Measurements from ENCODE around the gene RAB2B. TPM values are rescaled to one million over a fixed set of nuclear protein-coding genes. Genes with fewer than 3 reads are reported as not detected.

The RAB2B gene
- total RNA-seq, 4 donors from 2014 or later, result 26.2 to 41.0 (median 28.3) TPM

GRCh38 chr14:21440859-21441258 lies 35.9 kb downstream of the RAB2B start:
- H3K4me1 ChIP-seq, result peaks cover 9 to 21% (median 16%) of the 10 kb centered on the region in 4 donors
- TF ChIP-seq, protein P1, sequence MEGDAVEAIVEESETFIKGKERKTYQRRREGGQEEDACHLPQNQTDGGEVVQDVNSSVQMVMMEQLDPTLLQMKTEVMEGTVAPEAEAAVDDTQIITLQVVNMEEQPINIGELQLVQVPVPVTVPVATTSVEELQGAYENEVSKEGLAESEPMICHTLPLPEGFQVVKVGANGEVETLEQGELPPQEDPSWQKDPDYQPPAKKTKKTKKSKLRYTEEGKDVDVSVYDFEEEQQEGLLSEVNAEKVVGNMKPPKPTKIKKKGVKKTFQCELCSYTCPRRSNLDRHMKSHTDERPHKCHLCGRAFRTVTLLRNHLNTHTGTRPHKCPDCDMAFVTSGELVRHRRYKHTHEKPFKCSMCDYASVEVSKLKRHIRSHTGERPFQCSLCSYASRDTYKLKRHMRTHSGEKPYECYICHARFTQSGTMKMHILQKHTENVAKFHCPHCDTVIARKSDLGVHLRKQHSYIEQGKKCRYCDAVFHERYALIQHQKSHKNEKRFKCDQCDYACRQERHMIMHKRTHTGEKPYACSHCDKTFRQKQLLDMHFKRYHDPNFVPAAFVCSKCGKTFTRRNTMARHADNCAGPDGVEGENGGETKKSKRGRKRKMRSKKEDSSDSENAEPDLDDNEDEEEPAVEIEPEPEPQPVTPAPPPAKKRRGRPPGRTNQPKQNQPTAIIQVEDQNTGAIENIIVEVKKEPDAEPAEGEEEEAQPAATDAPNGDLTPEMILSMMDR (IDR thresholded peaks at IDR 0.05), result no peak
- TF ChIP-seq POLR2A (IDR thresholded peaks at IDR 0.05; ENCODE audit: low read depth) (no peak), POLR2AphosphoS5 (IDR thresholded peaks at IDR 0.05) (no peak), EP300 (IDR thresholded peaks at IDR 0.05) (no peak)
- intact Hi-C loops (cut with DNase I), result no loop called here

DNA sequence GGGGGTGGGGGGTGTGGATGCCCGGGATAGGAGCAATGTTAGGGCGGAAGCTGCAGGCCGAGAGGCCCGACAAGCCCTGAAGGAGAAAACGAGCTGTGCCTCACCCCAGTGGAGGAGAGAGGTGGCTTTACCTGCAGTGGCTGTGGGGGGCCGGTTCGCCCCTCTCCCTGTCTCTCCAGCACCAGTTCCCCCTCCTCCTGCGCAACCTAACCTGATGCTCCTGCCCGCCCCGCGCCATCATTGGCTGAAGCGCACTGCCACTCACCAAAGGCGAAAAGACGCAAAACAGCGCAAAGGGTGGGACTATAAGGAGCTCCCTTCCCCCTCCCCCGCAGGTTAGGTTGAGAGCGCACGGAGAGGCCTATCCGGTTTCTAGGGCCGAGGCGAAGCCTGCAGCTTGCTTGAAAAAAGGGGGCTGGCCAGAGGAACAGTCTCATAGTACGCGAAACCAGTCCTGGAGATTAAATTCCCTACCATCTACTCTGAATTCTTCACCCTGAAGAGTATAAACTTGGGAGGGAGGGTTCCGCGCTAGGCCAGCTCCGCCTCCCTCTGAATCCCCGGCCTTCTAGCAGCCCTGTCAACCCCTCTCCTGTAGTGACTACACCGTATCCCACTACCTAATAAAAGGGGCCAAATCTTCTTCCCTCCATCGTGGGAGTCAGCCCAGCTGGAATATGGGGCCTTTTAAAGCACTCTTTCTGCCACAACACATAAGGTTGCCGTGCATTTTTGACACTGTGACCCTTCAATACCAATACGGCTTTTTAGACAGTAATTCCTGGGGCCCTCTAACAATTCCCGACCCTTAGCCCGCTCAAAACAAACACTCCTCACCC lies 39.5 kb downstream of the RAB2B start:
- H3K27ac ChIP-seq (replicated peaks in 1 of 4), result peak overlapping the region; percentile 84 to 90 (median 88)
- H3K9me3 ChIP-seq, result no peaks in the 10 kb centered on the region
- peaks cover 12 to 33% (median 27%) of the 10 kb centered on the region in 4 donors for H3K4me1 ChIP-seq
- H3K4me3 ChIP-seq, result peak overlapping the region; percentile 86 to 95 (median 88)
- no peaks in the 10 kb centered on the region for H3K27me3 ChIP-seq
- WGBS, result 6% methylated on average over 24 of the region's 33 CpGs
- intact Hi-C loops (cut with DNase I), result loop anchor here (2.0 kb wide), 1 partner anchor 18 kb away; no protein-coding TSS in a partner anchor
- peak; percentile 99 for DNase-seq (ENCODE audit: extremely low spot score)
- H3K36me3 ChIP-seq, result no peaks in the 10 kb centered on the region
- TF ChIP-seq, protein P1 (IDR thresholded peaks at IDR 0.05), result no peak
- peak; percentile 90 for TF ChIP-seq POLR2AphosphoS5 (IDR thresholded peaks at IDR 0.05)
- no peak for TF ChIP-seq POLR2A (IDR thresholded peaks at IDR 0.05; ENCODE audit: low read depth)
- no peak for TF ChIP-seq EP300 (IDR thresholded peaks at IDR 0.05)

More at GRCh38 chr14:21440859-21441258, 35.9 kb downstream of the RAB2B start:
- no peaks in the 10 kb centered on the region for H3K36me3 ChIP-seq
- no peaks in the 10 kb centered on the region for H3K27me3 ChIP-seq
- no peak overlapping the region for H3K4me3 ChIP-seq
- H3K9me3 ChIP-seq, result no peaks in the 10 kb centered on the region
- DNase-seq (ENCODE audit: extremely low spot score), result no peak
- H3K27ac ChIP-seq (replicated peaks in 1 of 4), result no peak overlapping the region

- no peak for DNase-seq (ENCODE audit: extremely low spot score)
- TF ChIP-seq EP300 (IDR thresholded peaks at IDR 0.05) (no peak), POLR2AphosphoS5 (IDR thresholded peaks at IDR 0.05) (no peak), POLR2A (IDR thresholded peaks at IDR 0.05; ENCODE audit: low read depth) (no peak)
- Histone ChIP-seq H3K4me1 (peaks cover 12 to 33% (median 27%) of the 10 kb centered on the region in 4 donors), H3K4me3 (peak overlapping the region; percentile 86 to 95 (median 88)), H3K9me3 (no peaks in the 10 kb centered on the region), H3K27me3 (no peaks in the 10 kb centered on the region), H3K27ac (replicated peaks in 1 of 4) (peak overlapping the region; percentile 84 to 90 (median 88)), H3K36me3 (peaks cover 0 to 2% (median 1%) of the 10 kb centered on the region in 4 donors)
- intact Hi-C loops (cut with DNase I), result loop anchor here (2.0 kb wide), 1 partner anchor 18 kb away; no protein-coding TSS in a partner anchor
- WGBS, result under 1% methylated on average over 11 of the region's 11 CpGs
These were observed 40.1 kb downstream of the RAB2B start for GRCh38 chr14:21436567-21437062.

DNA sequence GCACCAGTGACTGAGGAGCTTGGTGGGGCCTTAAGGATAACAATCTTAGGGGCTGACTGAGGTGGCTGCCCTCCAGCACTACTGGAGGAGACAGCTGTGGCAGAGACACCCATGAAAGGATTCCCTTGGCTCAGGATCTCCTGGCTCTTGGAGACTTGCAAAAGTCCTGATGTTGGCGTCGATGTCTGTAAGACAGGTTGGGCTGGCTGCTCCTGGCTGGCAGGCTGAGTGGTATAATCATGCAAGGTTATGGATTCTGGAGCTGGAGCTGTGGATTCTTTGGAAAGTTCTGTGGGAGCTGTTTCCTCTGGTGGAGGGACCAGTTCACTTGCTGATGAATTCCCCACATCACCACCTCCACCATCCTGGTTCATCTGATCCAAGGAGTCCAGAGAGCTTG lies 45.6 kb downstream of the RAB2B start:
- DNase-seq (ENCODE audit: extremely low spot score), result no peak
- H3K36me3 ChIP-seq, result peaks cover 41 to 57% (median 54%) of the 10 kb centered on the region in 4 donors
- no peaks in the 10 kb centered on the region for H3K9me3 ChIP-seq
- H3K27me3 ChIP-seq, result no peaks in the 10 kb centered on the region
- intact Hi-C loops (cut with DNase I), result no loop called here
- WGBS, result 100% methylated on average over 2 of the region's 2 CpGs
- H3K4me1 ChIP-seq, result peaks cover 5 to 15% (median 13%) of the 10 kb centered on the region in 4 donors
- no peak overlapping the region for H3K27ac ChIP-seq (replicated peaks in 1 of 4)
- TF ChIP-seq EP300 (IDR thresholded peaks at IDR 0.05) (no peak), POLR2A (IDR thresholded peaks at IDR 0.05; ENCODE audit: low read depth) (no peak), POLR2AphosphoS5 (IDR thresholded peaks at IDR 0.05) (no peak)
- TF ChIP-seq, protein P1 (IDR thresholded peaks at IDR 0.05), result no peak
- no peak overlapping the region for H3K4me3 ChIP-seq

- Histone ChIP-seq H3K36me3 (peaks cover 60 to 79% (median 76%) of the 10 kb centered on the region in 4 donors), H3K27ac (replicated peaks in 1 of 4) (no peak overlapping the region), H3K9me3 (no peaks in the 10 kb centered on the region), H3K27me3 (no peaks in the 10 kb centered on the region), H3K4me1 (no peaks in the 10 kb centered on the region), H3K4me3 (no peak overlapping the region)
- intact Hi-C loops (cut with DNase I), result no loop called here
- TF ChIP-seq POLR2AphosphoS5 (IDR thresholded peaks at IDR 0.05), result no peak
- no peak for TF ChIP-seq POLR2A (IDR thresholded peaks at IDR 0.05; ENCODE audit: low read depth)
- TF ChIP-seq, protein P1 (IDR thresholded peaks at IDR 0.05), result no peak
- no peak for TF ChIP-seq EP300 (IDR thresholded peaks at IDR 0.05)
- no peak for DNase-seq (ENCODE audit: extremely low spot score)
- WGBS, result 95% methylated on average over 4 of the region's 4 CpGs
These were observed 47.8 kb downstream of the RAB2B start for GRCh38 chr14:21428930-21429329.
